MM.1S (cell line): ENCODE measurements around the gene CCDC172.

Experiments used
- DNase-seq: peaks from one replicate; pipeline ENCODE4 v3.0.0-alpha.2; 2015
- H2AFZ ChIP-seq: fragments of 300-600 bp; sonication (generic); 2 replicates; pipeline ENCODE4 v1.6.0; 2016; ENCODE audit warnings: antibody characterized with exemption, low read length
- H3F3A ChIP-seq: fragments of 300-600 bp; sonication (generic); 2 replicates; pipeline ENCODE4 v1.6.1; 2016; ENCODE audit warnings: mild to moderate bottlenecking, antibody characterized with exemption, low read length, moderate library complexity, mixed read lengths; ENCODE audit not compliant: insufficient read depth
- H3K27ac ChIP-seq: fragments of 300-600 bp; sonication (generic); 2 replicates; pipeline ENCODE4 v1.5.1; 2016; ENCODE audit warnings: mild to moderate bottlenecking, low read length
- H3K27me3 ChIP-seq: fragments of 300-600 bp; sonication (generic); replicated peaks from 2 replicates; pipeline ENCODE4 v1.6.0; 2016; ENCODE audit warnings: low read length; ENCODE audit not compliant: insufficient read depth
- H3K36me3 ChIP-seq: fragments of 300-600 bp; sonication (generic); replicated peaks from 2 replicates; pipeline ENCODE4 v1.6.1; 2016; ENCODE audit warnings: mild to moderate bottlenecking, low read length, mixed read lengths; ENCODE audit not compliant: insufficient read depth
- H3K4me1 ChIP-seq: fragments of 300-600 bp; sonication (generic); 2 replicates; pipeline ENCODE4 v1.6.1; 2016; ENCODE audit warnings: low read length, mixed read lengths
- H3K4me2 ChIP-seq: fragments of 300-600 bp; sonication (generic); 2 replicates; pipeline ENCODE4 v1.6.0; 2016; ENCODE audit warnings: low read depth, low read length
- H3K4me3 ChIP-seq: fragments of 300-600 bp; sonication (generic); 2 replicates; pipeline ENCODE4 v1.5.1; 2016; ENCODE audit warnings: low read length, mixed read lengths
- H3K79me2 ChIP-seq: fragments of 300-600 bp; sonication (generic); 2 replicates; pipeline ENCODE4 v1.6.1; 2016; ENCODE audit warnings: mixed run types, low read length, mixed read lengths
- H3K9ac ChIP-seq: fragments of 300-600 bp; sonication (generic); 2 replicates; pipeline ENCODE4 v1.6.1; 2016; ENCODE audit warnings: low read length, mixed read lengths
- H3K9me2 ChIP-seq: fragments of 300-600 bp; sonication (generic); replicated peaks from 2 replicates; pipeline ENCODE4 v1.6.1; 2016; ENCODE audit warnings: mild to moderate bottlenecking, low read length, mixed read lengths; ENCODE audit not compliant: insufficient read depth
- H3K9me3 ChIP-seq: fragments of 300-600 bp; sonication (generic); replicated peaks from 2 replicates; pipeline ENCODE4 v1.6.1; 2016; ENCODE audit warnings: mild to moderate bottlenecking, low read length, mixed read lengths; ENCODE audit not compliant: insufficient read depth
- H4K20me1 ChIP-seq: fragments of 300-600 bp; sonication (generic); 2 replicates; pipeline ENCODE4 v1.6.1; 2016; ENCODE audit warnings: mild to moderate bottlenecking, low read length, moderate library complexity, mixed read lengths; ENCODE audit not compliant: insufficient read depth
- EZH2 ChIP-seq: fragments of 300-600 bp; sonication (generic); optimal IDR thresholded peaks from 2 replicates; pipeline ENCODE3; 2017; ENCODE audit warnings: low read depth, mild to moderate bottlenecking, antibody characterized with exemption, low read length, mixed read lengths
- EZH2phosphoT487 ChIP-seq: fragments of 300-600 bp; sonication (generic); IDR thresholded peaks from 2 replicates; pipeline ENCODE4 v1.6.1; 2018; ENCODE audit warnings: antibody characterized with exemption, low read length
- TF ChIP-seq, protein P1 (sequence below): fragments of 300-600 bp; sonication (generic); IDR thresholded peaks from 2 replicates; pipeline ENCODE4 v1.5.1; 2016; ENCODE audit warnings: antibody characterized with exemption, low read length, mixed read lengths

Gene CCDC172

DNA sequence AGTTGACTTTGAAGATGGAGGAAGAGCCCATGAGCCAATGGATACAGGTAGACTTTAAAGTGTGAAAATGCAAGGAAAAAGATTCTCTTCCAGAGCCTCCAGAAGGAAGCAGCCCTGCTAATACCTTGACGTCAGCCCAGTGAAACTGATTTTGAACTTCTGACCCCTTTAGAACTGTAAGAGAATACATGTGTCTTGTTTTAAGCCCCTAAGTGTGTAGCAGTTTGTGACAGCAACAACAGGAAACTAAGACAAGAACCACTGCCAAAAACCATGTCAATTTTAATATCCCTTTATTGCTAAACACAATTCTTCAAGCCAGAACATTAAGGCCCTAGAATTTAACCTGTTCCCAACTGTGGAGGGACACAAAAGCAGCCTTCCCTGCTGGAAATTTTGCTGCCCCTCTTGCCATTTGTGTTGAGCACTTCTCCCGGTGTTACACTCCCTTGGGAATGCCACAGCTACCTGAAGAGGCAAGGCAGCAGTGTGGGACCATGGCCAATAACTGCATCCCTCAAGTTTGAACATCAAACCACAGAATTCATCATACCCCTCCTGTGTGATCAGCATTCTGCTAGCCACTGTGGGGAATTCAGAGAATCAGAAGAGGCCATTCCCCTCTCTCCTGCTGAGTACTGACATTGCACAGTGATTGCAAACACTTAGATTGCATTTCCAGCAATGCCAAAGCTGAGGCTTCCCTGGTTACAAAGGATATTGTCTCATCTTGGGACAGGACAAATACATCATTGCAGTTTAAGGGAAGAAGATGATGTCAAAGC is 12.3 kb upstream of the CCDC172 start:
- Histone ChIP-seq H3K9me2 (no peaks in the 10 kb centered on the region), H3K79me2 (no peaks in the 10 kb centered on the region), H3K4me3 (no peak overlapping the region), H3K4me1 (peaks cover 13% of the 10 kb centered on the region), H3K9ac (no peak overlapping the region), H3K27me3 (no peaks in the 10 kb centered on the region), H3K4me2 (no peak overlapping the region), H3K27ac (no peak overlapping the region), H2AFZ (no peak overlapping the region), H3F3A (no peaks in the 10 kb centered on the region), H4K20me1 (no peaks in the 10 kb centered on the region), H3K36me3 (no peaks in the 10 kb centered on the region), H3K9me3 (no peaks in the 10 kb centered on the region)
- TF ChIP-seq, protein P1, sequence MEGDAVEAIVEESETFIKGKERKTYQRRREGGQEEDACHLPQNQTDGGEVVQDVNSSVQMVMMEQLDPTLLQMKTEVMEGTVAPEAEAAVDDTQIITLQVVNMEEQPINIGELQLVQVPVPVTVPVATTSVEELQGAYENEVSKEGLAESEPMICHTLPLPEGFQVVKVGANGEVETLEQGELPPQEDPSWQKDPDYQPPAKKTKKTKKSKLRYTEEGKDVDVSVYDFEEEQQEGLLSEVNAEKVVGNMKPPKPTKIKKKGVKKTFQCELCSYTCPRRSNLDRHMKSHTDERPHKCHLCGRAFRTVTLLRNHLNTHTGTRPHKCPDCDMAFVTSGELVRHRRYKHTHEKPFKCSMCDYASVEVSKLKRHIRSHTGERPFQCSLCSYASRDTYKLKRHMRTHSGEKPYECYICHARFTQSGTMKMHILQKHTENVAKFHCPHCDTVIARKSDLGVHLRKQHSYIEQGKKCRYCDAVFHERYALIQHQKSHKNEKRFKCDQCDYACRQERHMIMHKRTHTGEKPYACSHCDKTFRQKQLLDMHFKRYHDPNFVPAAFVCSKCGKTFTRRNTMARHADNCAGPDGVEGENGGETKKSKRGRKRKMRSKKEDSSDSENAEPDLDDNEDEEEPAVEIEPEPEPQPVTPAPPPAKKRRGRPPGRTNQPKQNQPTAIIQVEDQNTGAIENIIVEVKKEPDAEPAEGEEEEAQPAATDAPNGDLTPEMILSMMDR = no peak
- TF ChIP-seq EZH2phosphoT487 (no peak), EZH2 (no peak)
- DNase-seq = no peak

DNA sequence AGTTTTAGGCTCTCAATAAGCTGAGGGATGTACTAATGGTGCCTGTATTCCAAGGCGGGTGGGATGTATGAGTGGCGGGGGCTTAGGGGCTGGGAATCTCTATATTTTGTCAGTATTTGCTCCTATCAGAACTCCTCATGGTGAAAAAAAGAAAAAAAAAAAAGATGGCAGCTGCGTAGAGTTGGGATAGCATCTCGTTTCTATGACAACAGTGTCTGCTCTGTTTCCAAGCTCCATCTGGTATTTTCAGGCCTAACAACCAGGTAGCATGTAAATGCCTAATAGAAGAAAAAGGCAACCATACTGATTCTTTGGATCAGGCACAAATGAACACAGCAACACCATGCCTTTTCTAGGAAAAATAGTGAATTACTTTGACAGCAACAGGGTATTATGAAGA is 11.7 kb upstream of the CCDC172 start:
- peaks cover 20% of the 10 kb centered on the region for H3K4me1 ChIP-seq
- H4K20me1 ChIP-seq = no peaks in the 10 kb centered on the region
- H3K9me3 ChIP-seq = no peaks in the 10 kb centered on the region
- no peaks in the 10 kb centered on the region for H3K27me3 ChIP-seq
- H3K4me2 ChIP-seq = no peak overlapping the region
- H3K27ac ChIP-seq = no peak overlapping the region
- no peak overlapping the region for H2AFZ ChIP-seq
- H3K4me3 ChIP-seq = no peak overlapping the region
- TF ChIP-seq EZH2 (no peak), EZH2phosphoT487 (no peak)
- TF ChIP-seq, protein P1 = no peak
- H3F3A ChIP-seq = peaks cover 5% of the 10 kb centered on the region; the same call in 1 of the 2 replicates
- H3K9me2 ChIP-seq = no peaks in the 10 kb centered on the region
- no peak overlapping the region for H3K9ac ChIP-seq
- H3K36me3 ChIP-seq = no peaks in the 10 kb centered on the region
- DNase-seq = no peak
- no peaks in the 10 kb centered on the region for H3K79me2 ChIP-seq

DNA sequence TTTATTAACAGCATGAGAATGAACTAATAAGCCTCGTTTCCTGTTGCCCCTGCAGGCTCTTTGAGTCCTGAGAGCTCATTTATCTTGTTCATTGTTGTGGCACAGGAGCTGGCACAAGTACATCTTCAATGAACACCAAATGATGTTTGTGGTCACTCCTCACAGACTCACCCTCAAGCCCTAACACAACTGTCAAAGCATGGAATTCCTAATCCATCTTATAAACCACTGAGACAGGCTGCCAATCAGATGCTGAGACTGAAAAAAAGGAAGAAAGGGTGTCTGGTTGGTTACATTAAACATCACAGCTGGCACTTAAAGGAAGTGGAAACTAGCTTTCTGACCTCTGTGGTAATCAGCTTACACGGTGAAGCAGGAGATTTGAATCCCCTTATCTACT is 7.7 kb upstream of the CCDC172 start:
- DNase-seq = peak; percentile 71
- H3K4me1 ChIP-seq = peaks cover 20% of the 10 kb centered on the region
- peak overlapping the region; percentile 42; the same call in 1 of the 2 replicates for H3K27ac ChIP-seq
- peak overlapping the region; percentile 24 for H3K4me2 ChIP-seq
- H3K9me3 ChIP-seq = no peaks in the 10 kb centered on the region
- H3K79me2 ChIP-seq = no peaks in the 10 kb centered on the region
- H4K20me1 ChIP-seq = no peaks in the 10 kb centered on the region
- H3F3A ChIP-seq = peaks cover 5% of the 10 kb centered on the region; the same call in 1 of the 2 replicates
- TF ChIP-seq EZH2phosphoT487 = no peak
- TF ChIP-seq EZH2 = no peak
- TF ChIP-seq, protein P1 = no peak
- no peaks in the 10 kb centered on the region for H3K27me3 ChIP-seq
- H3K9ac ChIP-seq = no peak overlapping the region
- H2AFZ ChIP-seq = peak overlapping the region; percentile 27; the same call in 1 of the 2 replicates
- H3K36me3 ChIP-seq = no peaks in the 10 kb centered on the region
- H3K4me3 ChIP-seq = peak overlapping the region; percentile 9; the same call in 1 of the 2 replicates
- no peaks in the 10 kb centered on the region for H3K9me2 ChIP-seq
